Heart left ventricle (tissue), 13 donors: ENCODE data around the gene TM4SF1.

ENCODE experiments used
- POLR2A ChIP-seq, 2 donors: fragments of 450-650 bp; IDR thresholded peaks; one replicate each; pipeline ENCODE4 v1.6.1; 2017; ENCODE audit warnings: antibody characterized with exemption in 2 of 2, mild to moderate bottlenecking in 2 of 2, moderate library complexity in 2 of 2
- TF ChIP-seq, protein P1 (sequence below), 12 donors: fragments of 200-600 bp; sonication (generic) in 4 of 12; IDR thresholded peaks; one replicate each; pipeline versions ENCODE4 v1.5.0 to v1.8.0; 2018 to 2022; ENCODE audit warnings: antibody characterized with exemption in 12 of 12, mild to moderate bottlenecking in 5 of 12
- donor health status: ischemic (EF 13 %, LVEDD 7.1; RV severe dilation, severe dysfunction).
- donor health status: DM: no; HTN: yes; CAD: no.
- donor health status: DM: no; HTN: no; CAD: no.
- donor health status: ischemic (EF 25% LVEDD 6.9; RV normal size, moderate dysfunction).
- donor health status: ischemic (EF 25% LVEDD 5.7; RV mildly dilated, moderate dysfunction).
- donor health status: ischemic (EF 35%, LVEDD 5.7; RV mildly dilated, moderate dysfunction).
- donor health status: nonischemic (EF 11% LVEDD 7.7; RV severe dilation, severe dysfunction).
- donor health status: DM: yes; HTN: yes; CAD: no.
- donor health status: PGD.
- donor health status: ischemic (EF 29% LVEDD 5.4; RV normal size, mild dysfunction).
- donor health status: nonischemic (EF 23%, LVEDD 6.1; RV moderate dilation, normal function).

DNA sequence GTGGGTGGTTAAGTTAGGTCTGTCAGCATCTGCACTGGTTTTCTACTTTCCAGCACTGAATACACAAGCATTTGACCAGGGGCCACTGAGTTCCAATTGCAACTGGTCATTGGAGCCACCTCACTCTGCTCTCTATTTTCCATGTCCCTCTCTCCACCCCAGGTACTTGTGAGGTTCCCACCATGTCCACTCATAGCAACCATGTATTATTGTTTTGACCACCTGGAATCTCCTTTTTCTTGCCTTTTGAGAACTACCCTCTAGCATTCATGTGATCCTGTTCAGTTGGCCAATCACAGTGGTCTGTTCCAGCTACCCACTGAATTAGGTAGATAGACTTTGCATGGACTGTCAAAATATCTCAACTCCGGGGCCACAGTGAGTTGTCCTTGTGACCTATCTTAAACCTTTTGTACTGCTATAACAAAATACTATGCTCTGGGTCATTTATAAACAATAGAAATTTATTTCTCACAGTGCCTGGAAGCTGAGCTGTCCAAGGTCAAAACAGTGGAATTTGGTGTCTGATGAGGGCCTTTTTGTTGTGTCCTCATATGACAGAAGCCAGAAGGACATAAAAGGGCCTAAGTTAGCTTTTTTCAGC, 23.8 kb downstream of the TM4SF1 start:
- no peak for TF ChIP-seq POLR2A (IDR thresholded peaks at IDR 0.05)
- TF ChIP-seq, protein P1, sequence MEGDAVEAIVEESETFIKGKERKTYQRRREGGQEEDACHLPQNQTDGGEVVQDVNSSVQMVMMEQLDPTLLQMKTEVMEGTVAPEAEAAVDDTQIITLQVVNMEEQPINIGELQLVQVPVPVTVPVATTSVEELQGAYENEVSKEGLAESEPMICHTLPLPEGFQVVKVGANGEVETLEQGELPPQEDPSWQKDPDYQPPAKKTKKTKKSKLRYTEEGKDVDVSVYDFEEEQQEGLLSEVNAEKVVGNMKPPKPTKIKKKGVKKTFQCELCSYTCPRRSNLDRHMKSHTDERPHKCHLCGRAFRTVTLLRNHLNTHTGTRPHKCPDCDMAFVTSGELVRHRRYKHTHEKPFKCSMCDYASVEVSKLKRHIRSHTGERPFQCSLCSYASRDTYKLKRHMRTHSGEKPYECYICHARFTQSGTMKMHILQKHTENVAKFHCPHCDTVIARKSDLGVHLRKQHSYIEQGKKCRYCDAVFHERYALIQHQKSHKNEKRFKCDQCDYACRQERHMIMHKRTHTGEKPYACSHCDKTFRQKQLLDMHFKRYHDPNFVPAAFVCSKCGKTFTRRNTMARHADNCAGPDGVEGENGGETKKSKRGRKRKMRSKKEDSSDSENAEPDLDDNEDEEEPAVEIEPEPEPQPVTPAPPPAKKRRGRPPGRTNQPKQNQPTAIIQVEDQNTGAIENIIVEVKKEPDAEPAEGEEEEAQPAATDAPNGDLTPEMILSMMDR (IDR thresholded peaks at IDR 0.05), result no peak
